Measurements from ENCODE around the gene KIF18B. TPM values are rescaled to one million over a fixed set of nuclear protein-coding genes. Genes with fewer than 3 reads are reported as not detected.

Gene KIF18B
- total and polyA plus RNA-seq, 5 donors from 2014 or later, result 0.19 to 0.60 (median 0.37) TPM; not detected in 1

DNA sequence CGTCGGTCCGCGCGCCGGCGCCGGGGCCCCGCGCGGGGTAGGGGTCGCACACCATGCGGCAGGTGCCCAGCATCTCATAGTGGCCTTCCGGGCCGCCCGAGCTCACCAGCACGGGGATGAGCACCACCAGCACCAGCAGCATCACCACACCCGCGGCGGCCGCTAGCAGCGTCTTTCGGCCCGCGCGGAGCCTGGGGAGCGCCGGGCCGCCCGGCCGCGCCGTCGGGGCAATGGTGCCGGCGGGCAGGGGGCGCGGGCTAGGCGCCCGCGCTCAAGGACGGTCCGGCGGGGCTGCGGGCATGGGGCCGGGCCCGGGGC, 20.3 kb upstream of the KIF18B start:
- Histone ChIP-seq H3K4me3 (ENCODE audit: low read depth, low read length) (no peak overlapping the region), H3K36me3 (ENCODE audit: control insufficient read depth, insufficient read depth, low read length) (no peaks in the 10 kb centered on the region), H3K27ac (ENCODE audit: insufficient read depth, low read length, poor library complexity, severe bottlenecking) (no peak overlapping the region), H3K4me1 (ENCODE audit: control insufficient read depth, insufficient read depth, low read length, poor library complexity, severe bottlenecking) (peaks cover 36% of the 10 kb centered on the region), H3K27me3 (ENCODE audit: control insufficient read depth, insufficient read depth, low read length) (peaks cover 20% of the 10 kb centered on the region), H3K9me3 (ENCODE audit: control insufficient read depth in 2 of 2, low read length in 2 of 2) (no peaks in the 10 kb centered on the region)
- ATAC-seq (ENCODE audit: low read depth in 2 of 2) (peak in 1 of 2 donors; percentile 3), DNase-seq (no peak)
- Mint-ChIP-seq H3K4me3 (peak overlapping the region in 1 of 4 donors; percentile 71), H3K9me3 (peaks cover 0 to 4% (median 0%) of the 10 kb centered on the region in 7 donors), H3K36me3 (no peaks in the 10 kb centered on the region), H3K4me1 (peaks cover 0 to 46% (median 18%) of the 10 kb centered on the region in 4 donors), H3K27me3 (peaks cover 86% of the 10 kb centered on the region), H3K27ac (no peak overlapping the region)

- Mint-ChIP-seq H3K9me3 (peaks cover 0 to 4% (median 0%) of the 10 kb centered on the region in 7 donors), H3K4me3 (peak overlapping the region; percentile 26 to 76 (median 64)), H3K27ac (no peak overlapping the region), H3K4me1 (peaks cover 0 to 43% (median 17%) of the 10 kb centered on the region in 4 donors), H3K27me3 (peaks cover 87% of the 10 kb centered on the region), H3K36me3 (no peaks in the 10 kb centered on the region)
- no peaks in the 10 kb centered on the region for H3K36me3 ChIP-seq (ENCODE audit: control insufficient read depth, insufficient read depth, low read length)
- no peak overlapping the region for H3K4me3 ChIP-seq (ENCODE audit: low read depth, low read length)
- DNase-seq, result no peak
- no peaks in the 10 kb centered on the region for H3K9me3 ChIP-seq (ENCODE audit: control insufficient read depth in 2 of 2, low read length in 2 of 2)
- no peak overlapping the region for H3K27ac ChIP-seq (ENCODE audit: insufficient read depth, low read length, poor library complexity, severe bottlenecking)
- peaks cover 21% of the 10 kb centered on the region for H3K27me3 ChIP-seq (ENCODE audit: control insufficient read depth, insufficient read depth, low read length)
- H3K4me1 ChIP-seq (ENCODE audit: control insufficient read depth, insufficient read depth, low read length, poor library complexity, severe bottlenecking), result peaks cover 36% of the 10 kb centered on the region
- ATAC-seq (ENCODE audit: low read depth in 2 of 2), result no peak
These were observed 19.7 kb upstream of the KIF18B start for GRCh38 chr17:44967026-44967906.

DNA sequence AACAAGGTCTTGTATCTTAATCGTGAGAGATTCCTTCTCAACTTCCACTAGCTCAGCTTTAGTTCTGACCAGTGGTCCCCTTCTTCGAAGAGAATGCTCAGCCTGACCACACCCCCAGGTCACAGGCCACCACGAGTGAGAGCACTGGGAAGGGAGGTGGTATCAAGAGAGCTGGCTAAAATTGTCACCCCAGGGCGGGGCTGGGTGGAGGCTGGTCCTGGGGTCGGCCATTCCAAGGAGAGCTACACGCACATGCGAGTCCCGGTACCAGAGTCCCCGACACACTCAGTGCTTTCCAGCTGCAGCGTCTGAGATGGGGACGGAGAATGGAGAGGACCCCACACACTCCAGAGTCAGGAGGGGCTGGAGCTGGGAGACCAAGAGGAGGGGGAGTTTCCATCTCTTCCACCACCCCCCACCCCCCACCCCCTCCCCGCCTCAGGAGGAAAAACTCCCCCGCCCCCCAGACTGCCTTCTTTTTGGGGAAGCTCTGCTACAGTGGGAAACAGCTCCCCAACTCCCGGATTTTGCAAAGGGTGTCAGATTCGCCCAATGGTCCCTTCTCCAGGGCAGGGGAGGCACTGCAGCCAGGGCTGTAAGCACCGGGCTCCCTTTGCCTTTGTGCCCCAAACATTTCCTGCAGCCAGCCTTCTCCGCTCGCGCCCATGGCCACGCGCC, 18.9 kb upstream of the KIF18B start:
- peaks cover 80% of the 10 kb centered on the region for H3K27me3 Mint-ChIP-seq
- Histone ChIP-seq H3K27me3 (ENCODE audit: control insufficient read depth, insufficient read depth, low read length) (peaks cover 21% of the 10 kb centered on the region), H3K4me1 (ENCODE audit: control insufficient read depth, insufficient read depth, low read length, poor library complexity, severe bottlenecking) (peaks cover 36% of the 10 kb centered on the region), H3K36me3 (ENCODE audit: control insufficient read depth, insufficient read depth, low read length) (no peaks in the 10 kb centered on the region), H3K9me3 (ENCODE audit: control insufficient read depth in 2 of 2, low read length in 2 of 2) (no peaks in the 10 kb centered on the region), H3K4me3 (ENCODE audit: low read depth, low read length) (no peak overlapping the region), H3K27ac (ENCODE audit: insufficient read depth, low read length, poor library complexity, severe bottlenecking) (no peak overlapping the region)
- no peak overlapping the region for H3K27ac Mint-ChIP-seq
- H3K4me1 Mint-ChIP-seq, result peaks cover 0 to 39% (median 13%) of the 10 kb centered on the region in 4 donors
- no peak for DNase-seq
- peaks cover 0 to 4% (median 0%) of the 10 kb centered on the region in 7 donors for H3K9me3 Mint-ChIP-seq
- no peak for ATAC-seq (ENCODE audit: low read depth in 2 of 2)
- H3K36me3 Mint-ChIP-seq, result no peaks in the 10 kb centered on the region
- peak overlapping the region; percentile 26 to 76 (median 64) for H3K4me3 Mint-ChIP-seq

- Histone ChIP-seq H3K4me1 (ENCODE audit: control insufficient read depth, insufficient read depth, low read length, poor library complexity, severe bottlenecking) (peaks cover 36% of the 10 kb centered on the region), H3K27ac (ENCODE audit: insufficient read depth, low read length, poor library complexity, severe bottlenecking) (no peak overlapping the region), H3K27me3 (ENCODE audit: control insufficient read depth, insufficient read depth, low read length) (peaks cover 26% of the 10 kb centered on the region), H3K36me3 (ENCODE audit: control insufficient read depth, insufficient read depth, low read length) (no peaks in the 10 kb centered on the region), H3K9me3 (ENCODE audit: control insufficient read depth in 2 of 2, low read length in 2 of 2) (no peaks in the 10 kb centered on the region), H3K4me3 (ENCODE audit: low read depth, low read length) (no peak overlapping the region)
- DNase-seq (no peak), ATAC-seq (ENCODE audit: low read depth in 2 of 2) (no peak)
- Mint-ChIP-seq H3K4me1 (peaks cover 0 to 40% (median 14%) of the 10 kb centered on the region in 4 donors), H3K9me3 (peaks cover 0 to 4% (median 0%) of the 10 kb centered on the region in 7 donors), H3K27me3 (peaks cover 79% of the 10 kb centered on the region), H3K4me3 (peak overlapping the region; percentile 26 to 87 (median 57)), H3K36me3 (no peaks in the 10 kb centered on the region), H3K27ac (no peak overlapping the region)
These were observed 18.1 kb upstream of the KIF18B start for GRCh38 chr17:44965481-44966234.

GRCh38 chr17:44961921-44962350, 14.4 kb upstream of the KIF18B start:
- H3K4me1 Mint-ChIP-seq, result peaks cover 0 to 21% (median 10%) of the 10 kb centered on the region in 4 donors

DNA sequence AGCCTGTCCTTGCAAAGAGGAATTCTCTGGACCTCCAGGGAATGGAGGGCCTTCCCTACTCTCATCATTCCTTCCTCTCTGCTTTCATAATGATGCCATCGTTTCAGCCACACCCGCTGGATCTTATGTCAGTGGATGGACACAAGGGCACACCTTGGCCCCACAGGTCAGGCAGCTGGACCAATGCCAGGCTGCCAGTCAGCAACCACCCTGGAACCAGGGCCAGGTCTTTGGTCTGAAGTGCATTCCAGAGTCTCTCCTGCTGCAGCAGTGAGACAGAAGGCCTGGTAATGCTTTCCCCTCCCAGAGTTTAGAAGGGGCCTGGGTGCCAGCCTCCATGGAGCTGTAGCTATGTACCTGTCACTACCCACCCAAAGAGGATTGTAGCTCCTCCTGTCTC, 13.1 kb upstream of the KIF18B start:
- peaks cover 11% of the 10 kb centered on the region for H3K4me1 ChIP-seq (ENCODE audit: control insufficient read depth, insufficient read depth, low read length, poor library complexity, severe bottlenecking)
- no peak overlapping the region for H3K27ac ChIP-seq (ENCODE audit: insufficient read depth, low read length, poor library complexity, severe bottlenecking)
- H3K27me3 ChIP-seq (ENCODE audit: control insufficient read depth, insufficient read depth, low read length), result peaks cover 23% of the 10 kb centered on the region
- ATAC-seq (ENCODE audit: low read depth in 2 of 2) (no peak), DNase-seq (no peak)
- H3K27me3 Mint-ChIP-seq, result peaks cover 73% of the 10 kb centered on the region
- H3K36me3 Mint-ChIP-seq, result no peaks in the 10 kb centered on the region
- H3K9me3 ChIP-seq (ENCODE audit: control insufficient read depth in 2 of 2, low read length in 2 of 2), result no peaks in the 10 kb centered on the region
- no peaks in the 10 kb centered on the region for H3K36me3 ChIP-seq (ENCODE audit: control insufficient read depth, insufficient read depth, low read length)
- H3K4me1 Mint-ChIP-seq, result peaks cover 0 to 17% (median 5%) of the 10 kb centered on the region in 4 donors
- no peak overlapping the region for H3K4me3 Mint-ChIP-seq
- H3K27ac Mint-ChIP-seq, result no peak overlapping the region
- peaks cover 0 to 4% (median 0%) of the 10 kb centered on the region in 7 donors for H3K9me3 Mint-ChIP-seq
- no peak overlapping the region for H3K4me3 ChIP-seq (ENCODE audit: low read depth, low read length)

More at GRCh38 chr17:44961921-44962350, 14.4 kb upstream of the KIF18B start:
- ATAC-seq (ENCODE audit: low read depth in 2 of 2) (no peak), DNase-seq (no peak)
- Histone ChIP-seq H3K36me3 (ENCODE audit: control insufficient read depth, insufficient read depth, low read length) (no peaks in the 10 kb centered on the region), H3K4me1 (ENCODE audit: control insufficient read depth, insufficient read depth, low read length, poor library complexity, severe bottlenecking) (peaks cover 14% of the 10 kb centered on the region), H3K27ac (ENCODE audit: insufficient read depth, low read length, poor library complexity, severe bottlenecking) (no peak overlapping the region), H3K4me3 (ENCODE audit: low read depth, low read length) (no peak overlapping the region), H3K27me3 (ENCODE audit: control insufficient read depth, insufficient read depth, low read length) (peaks cover 29% of the 10 kb centered on the region), H3K9me3 (ENCODE audit: control insufficient read depth in 2 of 2, low read length in 2 of 2) (no peaks in the 10 kb centered on the region)
- H3K27ac Mint-ChIP-seq, result no peak overlapping the region
- H3K27me3 Mint-ChIP-seq, result peaks cover 77% of the 10 kb centered on the region
- H3K9me3 Mint-ChIP-seq, result peaks cover 0 to 4% (median 0%) of the 10 kb centered on the region in 7 donors
- H3K4me3 Mint-ChIP-seq, result no peak overlapping the region
- no peaks in the 10 kb centered on the region for H3K36me3 Mint-ChIP-seq

GRCh38 chr17:44959821-44960531, 12.4 kb upstream of the KIF18B start:
- Mint-ChIP-seq H3K36me3 (no peaks in the 10 kb centered on the region), H3K27me3 (peaks cover 71% of the 10 kb centered on the region), H3K4me3 (peak overlapping the region in 1 of 4 donors; percentile 41), H3K4me1 (peaks cover 0 to 17% (median 4%) of the 10 kb centered on the region in 4 donors), H3K27ac (no peak overlapping the region), H3K9me3 (peaks cover 0 to 4% (median 0%) of the 10 kb centered on the region in 7 donors)
- H3K9me3 ChIP-seq (ENCODE audit: control insufficient read depth in 2 of 2, low read length in 2 of 2), result no peaks in the 10 kb centered on the region
- peak in 1 of 2 donors; percentile 28 for ATAC-seq (ENCODE audit: low read depth in 2 of 2)
- no peak for DNase-seq
- H3K4me3 ChIP-seq (ENCODE audit: low read depth, low read length), result no peak overlapping the region
- H3K4me1 ChIP-seq (ENCODE audit: control insufficient read depth, insufficient read depth, low read length, poor library complexity, severe bottlenecking), result peaks cover 11% of the 10 kb centered on the region
- H3K27ac ChIP-seq (ENCODE audit: insufficient read depth, low read length, poor library complexity, severe bottlenecking), result no peak overlapping the region
- no peaks in the 10 kb centered on the region for H3K36me3 ChIP-seq (ENCODE audit: control insufficient read depth, insufficient read depth, low read length)
- H3K27me3 ChIP-seq (ENCODE audit: control insufficient read depth, insufficient read depth, low read length), result peaks cover 19% of the 10 kb centered on the region
